Adrenal gland (tissue), 12 donors: ENCODE measurements around the gene KCNJ15. TPM values are rescaled to one million over a fixed set of nuclear protein-coding genes. Genes with fewer than 3 reads are reported as not detected.

Source experiments
- DNase-seq, 7 donors: peaks; one replicate each; pipeline ENCODE4 v3.0.0-alpha.2; 2019 to 2020
- H3K27ac ChIP-seq, 5 donors: fragments of 200-600 bp; sonication (generic) in 4 of 5; 1 replicate in 3 of 5; 2 replicates in 2 of 5; pipeline versions ENCODE4 v1.5.1 to v1.8.0; 2016 to 2020; ENCODE audit warnings: mild to moderate bottlenecking in 1 of 5
- H3K27me3 ChIP-seq: fragments of 200-600 bp; 2 replicates; pipeline ENCODE4 v1.8.0; 2021
- H3K36me3 ChIP-seq, 2 donors: fragments of 200-600 bp; replicated peaks in 1 of 2; 1 replicate in 1 of 2; 2 replicates in 1 of 2; pipeline versions ENCODE4 v1.5.1 to v1.8.0; 2018 to 2022
- H3K4me1 ChIP-seq, 2 donors: fragments of 200-600 bp; replicated peaks in 1 of 2; 1 replicate in 1 of 2; 2 replicates in 1 of 2; pipeline versions ENCODE4 v1.5.1 to v1.8.0; 2018 to 2021
- H3K4me3 ChIP-seq, 4 donors: fragments of 200-600 bp; sonication (generic) in 3 of 4; one replicate each; pipeline ENCODE4 v1.5.1; 2016 to 2018
- H3K9me3 ChIP-seq, 3 donors: fragments of 200-600 bp; sonication (generic) in 1 of 3; replicated peaks in 1 of 3; 1 replicate in 2 of 3; 2 replicates in 1 of 3; pipeline versions ENCODE4 v1.5.1 to v1.8.0; 2016 to 2021
- POLR2A ChIP-seq, 2 donors: fragments of 450-650 bp; IDR thresholded peaks; one replicate each; pipeline ENCODE4 v1.6.1; 2017; ENCODE audit warnings: antibody characterized with exemption in 2 of 2, mild to moderate bottlenecking in 2 of 2, moderate library complexity in 1 of 2
- WGBS, 4 donors: extraction: QIAGEN DNeasy Blood & Tissue Kit in 2 of 4; methylation state at CpG; one replicate each; pipeline versions ENCODE4 v1.1.5 to v1.1.7; 2013 to 2017; 5-methylcytosine and 5-hydroxymethylcytosine counted together
- intact Hi-C, 2 donors: fragments of 100-400 bp; cut with DNase I; formaldehyde crosslinking; loops; one replicate each; pipeline versions ENCODE4 v1.14.1 to v1.15.0; 2022 to 2023
- polyA plus RNA-seq, 3 donors: library from polyadenylated mRNA; stranded (reverse); fragments of 200-250 nt in 2 of 3; fragments of 350-450 nt in 1 of 3; fragmentation: Illumina TruSeq in 1 of 3; extraction: RNeasy Lipid Tissue Mini Kit (QIAGEN cat#74804) in 1 of 3; gene quantifications; one replicate each; pipeline ENCODE4 v1.2.3, GENCODE V29; 2013 to 2014
- total RNA-seq, 9 donors: library from RNA; depleted of rRNA in 4 of 9; stranded (reverse); fragments of >200 nt in 4 of 9; fragments of 120-200 nt in 1 of 9; fragmentation: NEBNext Ultra II Directional in 1 of 9; extraction: Animal tissue kit (Norgen Biotek cat#: 25700) in 1 of 9; gene quantifications; one replicate each; pipeline versions ENCODE4 v1.1.0 to v1.2.4, GENCODE V29; 2013 to 2023
- TF ChIP-seq, protein P1 (sequence below), 6 experiments: fragments of 450-650 bp in 4 of 6; fragments of 200-600 bp in 2 of 6; sonication (generic) in 1 of 6; IDR thresholded peaks; 1 replicate in 5 of 6; 2 replicates in 1 of 6; pipeline versions ENCODE4 v1.5.1 to v1.8.0; 2016 to 2021; ENCODE audit warnings: antibody characterized with exemption in 6 of 6, mild to moderate bottlenecking in 2 of 6, moderate library complexity in 1 of 6
- donor health status: healthy with polysubstance abuse.
- donor health status: Bipolar disorder and iron deficiency.
- donor health status: DM: yes; HTN: yes; CAD: no.
- donor health status: DM: no; HTN: no; CAD: no.
- donor health status: DM: no; HTN: no; CAD: no.
- donor health status: DM: yes; HTN: yes; CAD: no.

Gene KCNJ15
- total and polyA plus RNA-seq, 12 donors, result 0.11 to 2.8 (median 0.45) TPM

DNA sequence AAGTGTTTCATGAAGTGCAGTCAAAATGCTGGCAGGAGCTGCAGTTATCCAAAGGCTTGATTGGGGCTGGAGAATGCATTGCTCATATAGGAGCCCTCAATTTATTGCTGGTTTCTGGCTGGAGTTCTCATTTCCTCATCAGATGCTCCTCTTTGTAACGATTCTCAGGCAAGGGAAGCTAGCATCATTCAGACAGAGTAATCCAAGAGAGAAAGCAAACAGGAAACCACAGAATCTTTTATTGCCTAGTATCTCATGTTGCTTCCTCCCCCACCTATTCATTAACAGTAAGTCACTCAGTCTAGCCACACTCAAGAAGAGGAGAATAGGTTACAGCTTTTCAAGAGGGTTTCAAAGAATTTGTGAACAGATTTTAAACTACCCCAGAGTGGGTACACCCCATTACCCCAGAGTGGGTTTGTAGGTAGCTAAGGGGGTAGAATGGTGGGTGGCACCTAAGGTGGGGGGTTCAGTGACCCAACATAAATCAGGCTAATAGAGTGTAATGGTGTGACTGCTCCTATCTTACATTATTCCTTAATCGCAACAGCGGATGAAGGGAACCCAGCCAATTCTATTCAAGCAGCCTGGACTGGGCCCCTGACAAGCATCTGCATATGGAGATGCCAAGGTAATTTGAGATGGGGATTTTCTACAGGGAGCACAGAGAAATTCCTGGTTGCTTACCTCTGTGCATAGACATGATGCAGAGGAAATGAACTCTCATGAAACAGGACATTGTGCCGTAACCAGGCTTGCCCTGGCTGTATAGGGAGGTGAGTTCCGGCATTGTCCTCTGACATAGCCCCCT lies 67.1 kb downstream of the KCNJ15 start:
- intact Hi-C loops, result no loop called here
- Histone ChIP-seq H3K36me3 (no peaks in the 10 kb centered on the region), H3K4me3 (no peak overlapping the region), H3K27me3 (no peaks in the 10 kb centered on the region), H3K27ac (no peak overlapping the region), H3K4me1 (no peaks in the 10 kb centered on the region), H3K9me3 (no peaks in the 10 kb centered on the region)
- TF ChIP-seq POLR2A (IDR thresholded peaks at IDR 0.05), result no peak
- TF ChIP-seq, protein P1, sequence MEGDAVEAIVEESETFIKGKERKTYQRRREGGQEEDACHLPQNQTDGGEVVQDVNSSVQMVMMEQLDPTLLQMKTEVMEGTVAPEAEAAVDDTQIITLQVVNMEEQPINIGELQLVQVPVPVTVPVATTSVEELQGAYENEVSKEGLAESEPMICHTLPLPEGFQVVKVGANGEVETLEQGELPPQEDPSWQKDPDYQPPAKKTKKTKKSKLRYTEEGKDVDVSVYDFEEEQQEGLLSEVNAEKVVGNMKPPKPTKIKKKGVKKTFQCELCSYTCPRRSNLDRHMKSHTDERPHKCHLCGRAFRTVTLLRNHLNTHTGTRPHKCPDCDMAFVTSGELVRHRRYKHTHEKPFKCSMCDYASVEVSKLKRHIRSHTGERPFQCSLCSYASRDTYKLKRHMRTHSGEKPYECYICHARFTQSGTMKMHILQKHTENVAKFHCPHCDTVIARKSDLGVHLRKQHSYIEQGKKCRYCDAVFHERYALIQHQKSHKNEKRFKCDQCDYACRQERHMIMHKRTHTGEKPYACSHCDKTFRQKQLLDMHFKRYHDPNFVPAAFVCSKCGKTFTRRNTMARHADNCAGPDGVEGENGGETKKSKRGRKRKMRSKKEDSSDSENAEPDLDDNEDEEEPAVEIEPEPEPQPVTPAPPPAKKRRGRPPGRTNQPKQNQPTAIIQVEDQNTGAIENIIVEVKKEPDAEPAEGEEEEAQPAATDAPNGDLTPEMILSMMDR (IDR thresholded peaks at IDR 0.05), result no peak
- WGBS, 4 donors, result 71 to 87% (median 73%) methylated on average over 5 of the region's 5 CpGs
- DNase-seq, result no peak

DNA sequence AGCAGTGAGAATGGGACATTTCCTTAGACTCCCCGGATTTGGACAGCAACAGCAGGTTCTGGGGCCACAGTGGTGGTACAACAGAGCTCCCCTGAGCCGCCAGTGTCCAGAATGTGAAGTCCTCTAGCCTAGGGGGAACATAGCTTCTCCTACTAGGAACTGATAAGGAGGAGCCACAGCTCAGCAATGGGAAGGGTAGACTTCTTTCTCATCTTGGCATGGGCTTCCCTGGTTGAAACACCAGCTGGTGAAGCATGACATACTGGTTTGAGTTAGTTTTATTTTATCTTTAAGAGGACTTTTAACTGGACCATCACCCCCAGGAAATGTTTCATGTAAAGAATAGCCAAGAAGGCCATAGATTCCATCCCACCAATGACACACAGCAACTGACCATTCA lies 68.4 kb downstream of the KCNJ15 start:
- no peak for DNase-seq
- TF ChIP-seq, protein P1 (IDR thresholded peaks at IDR 0.05), result no peak
- TF ChIP-seq POLR2A (IDR thresholded peaks at IDR 0.05), result no peak
- intact Hi-C loops, result no loop called here
- H3K36me3 ChIP-seq, result no peaks in the 10 kb centered on the region
- WGBS, 4 donors, result 62 to 87% (median 85%) methylated on average over 2 of the region's 2 CpGs
- H3K4me1 ChIP-seq, result no peaks in the 10 kb centered on the region
- H3K27ac ChIP-seq, result no peak overlapping the region
- H3K4me3 ChIP-seq, result no peak overlapping the region
- H3K9me3 ChIP-seq, result no peaks in the 10 kb centered on the region
- H3K27me3 ChIP-seq, result no peaks in the 10 kb centered on the region

DNA sequence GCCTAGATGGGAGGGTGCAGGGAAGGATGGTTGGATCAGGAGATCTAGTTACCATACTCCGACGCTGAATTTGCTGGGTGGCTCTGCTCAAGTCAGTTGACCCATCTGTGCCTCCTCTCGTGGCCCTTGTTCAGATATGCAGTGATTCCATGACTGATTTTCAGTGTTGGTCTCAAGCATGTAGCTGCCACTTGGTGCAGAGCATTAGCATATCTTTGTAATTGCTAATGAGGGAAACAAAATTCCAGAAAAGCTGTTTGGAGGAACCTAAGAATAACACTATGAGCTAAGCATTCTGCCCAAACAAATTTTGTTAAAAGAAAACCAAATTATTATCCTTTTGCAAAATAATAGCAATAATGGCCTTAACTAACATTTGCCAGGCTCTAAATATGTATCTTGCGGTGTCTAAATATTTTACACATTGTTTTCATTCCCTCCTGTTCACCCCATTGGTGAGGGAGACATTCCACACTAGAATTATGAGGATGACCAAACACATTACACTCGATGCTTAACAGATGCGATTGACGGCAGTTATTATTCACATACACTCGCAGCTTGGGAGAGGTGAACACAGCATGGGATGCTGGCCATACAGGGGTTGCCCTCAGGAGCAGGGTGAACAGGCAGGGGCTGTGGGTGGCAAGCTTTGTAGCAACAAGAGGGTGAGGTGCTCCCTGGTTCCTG lies 69.1 kb downstream of the KCNJ15 start:
- no peaks in the 10 kb centered on the region for H3K36me3 ChIP-seq
- H3K9me3 ChIP-seq, result no peaks in the 10 kb centered on the region
- WGBS, 4 donors, result 83 to 93% (median 89%) methylated on average over 8 of the region's 8 CpGs
- no peak overlapping the region for H3K27ac ChIP-seq
- no peaks in the 10 kb centered on the region for H3K27me3 ChIP-seq
- DNase-seq, result no peak
- H3K4me1 ChIP-seq, result no peaks in the 10 kb centered on the region
- TF ChIP-seq POLR2A (IDR thresholded peaks at IDR 0.05), result no peak
- TF ChIP-seq, protein P1 (IDR thresholded peaks at IDR 0.05), result no peak
- intact Hi-C loops, result no loop called here
- no peak overlapping the region for H3K4me3 ChIP-seq

DNA sequence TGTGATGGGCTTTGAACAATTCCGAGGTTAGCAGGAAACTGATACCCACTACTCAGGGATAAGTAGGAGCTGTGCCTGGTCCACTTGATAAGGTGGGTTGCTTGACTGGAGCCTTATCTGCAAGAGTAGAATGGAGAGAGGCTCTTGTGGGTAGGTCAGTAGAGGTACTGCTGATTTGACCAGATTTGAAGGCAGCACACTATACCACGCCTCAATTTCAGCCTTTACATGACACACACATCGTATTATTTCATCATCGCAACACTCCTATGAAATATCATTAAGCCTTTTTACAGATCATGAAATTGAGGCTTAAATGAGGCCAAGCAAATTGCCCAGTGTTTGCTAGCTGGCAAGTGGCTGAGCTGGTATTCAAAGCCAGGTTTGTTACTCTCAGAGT lies 69.6 kb downstream of the KCNJ15 start:
- Histone ChIP-seq H3K9me3 (no peaks in the 10 kb centered on the region), H3K36me3 (no peaks in the 10 kb centered on the region), H3K4me1 (no peaks in the 10 kb centered on the region), H3K4me3 (no peak overlapping the region), H3K27me3 (no peaks in the 10 kb centered on the region), H3K27ac (no peak overlapping the region)
- intact Hi-C loops, result no loop called here
- TF ChIP-seq POLR2A (IDR thresholded peaks at IDR 0.05), result no peak
- TF ChIP-seq, protein P1 (IDR thresholded peaks at IDR 0.05), result no peak
- DNase-seq, result no peak
- WGBS, 4 donors, result 90 to 99% (median 96%) methylated on average over 4 of the region's 4 CpGs
